CD14-positive monocyte (primary cell): ENCODE measurements around the gene RAI2. TPM values are rescaled to one million over a fixed set of nuclear protein-coding genes. Genes with fewer than 3 reads are reported as not detected.

Experiments
- DNase-seq, 3 donors: peaks; one replicate each; pipeline ENCODE4 v3.0.0-alpha.2; 2011 to 2022
- H2AFZ ChIP-seq: 2 replicates; pipeline ENCODE4 v1.6.0; 2012; ENCODE audit warnings: mild to moderate bottlenecking, low read depth, low read length, inconsistent platforms; ENCODE audit not compliant: insufficient read depth, poor library complexity, severe bottlenecking
- H3K27ac ChIP-seq, 2 donors: 1 replicate in 1 of 2; 2 replicates in 1 of 2; pipeline ENCODE4 v1.5.1; 2012 to 2013; ENCODE audit warnings: low read length in 2 of 2, control low read depth in 1 of 2, inconsistent platforms in 1 of 2, low read depth in 1 of 2, mild to moderate bottlenecking in 1 of 2
- H3K27me3 ChIP-seq, 2 donors: one replicate each; pipeline versions ENCODE4 v1.6.0 to v1.6.1; 2011 to 2013; ENCODE audit warnings: low read length in 2 of 2; ENCODE audit not compliant: control insufficient read depth in 2 of 2, insufficient read depth in 2 of 2
- H3K36me3 ChIP-seq, 2 donors: replicated peaks in 1 of 2; 1 replicate in 1 of 2; 2 replicates in 1 of 2; pipeline versions ENCODE4 v1.5.1 to v1.6.1; 2012 to 2013; ENCODE audit warnings: low read length in 2 of 2, control low read depth in 1 of 2, inconsistent platforms in 1 of 2, mild to moderate bottlenecking in 1 of 2; ENCODE audit not compliant: insufficient read depth in 2 of 2, control insufficient read depth in 1 of 2
- H3K4me1 ChIP-seq, 2 donors: 1 replicate in 1 of 2; 2 replicates in 1 of 2; pipeline versions ENCODE4 v1.5.1 to v1.6.1; 2012 to 2013; ENCODE audit warnings: low read length in 2 of 2, control low read depth in 1 of 2, inconsistent platforms in 1 of 2, mild to moderate bottlenecking in 1 of 2, moderate library complexity in 1 of 2; ENCODE audit not compliant: insufficient read depth in 2 of 2, control insufficient read depth in 1 of 2
- H3K4me2 ChIP-seq: replicated peaks from 2 replicates; pipeline ENCODE3; 2012; ENCODE audit warnings: low read length, moderate library complexity, mild to moderate bottlenecking; ENCODE audit not compliant: poor library complexity, severe bottlenecking; ENCODE audit errors: extremely low read depth
- H3K4me3 ChIP-seq, 3 experiments: fragments of 200-600 bp in 1 of 3; sonication (generic) in 1 of 3; replicated peaks in 1 of 3; 1 replicate in 2 of 3; 2 replicates in 1 of 3; pipeline ENCODE4 v1.5.1; 2011 to 2013; ENCODE audit warnings: low read length in 3 of 3, mild to moderate bottlenecking in 3 of 3, control low read depth in 2 of 3, low read depth in 2 of 3, inconsistent platforms in 1 of 3, moderate library complexity in 1 of 3
- H3K79me2 ChIP-seq: 2 replicates; pipeline ENCODE4 v1.6.0; 2012; ENCODE audit warnings: mild to moderate bottlenecking, control low read depth, inconsistent platforms, low read length, moderate library complexity; ENCODE audit not compliant: insufficient read depth
- H3K9ac ChIP-seq: 2 replicates; pipeline ENCODE4 v1.6.0; 2017; ENCODE audit warnings: low read length, mild to moderate bottlenecking; ENCODE audit not compliant: insufficient read depth, poor library complexity, severe bottlenecking
- H3K9me3 ChIP-seq, 2 donors: replicated peaks in 1 of 2; 1 replicate in 1 of 2; 2 replicates in 1 of 2; pipeline versions ENCODE4 v1.5.1 to v1.6.1; 2012 to 2013; ENCODE audit warnings: low read length in 2 of 2, control low read depth in 1 of 2; ENCODE audit not compliant: control insufficient read depth in 1 of 2, insufficient read depth in 1 of 2
- H4K20me1 ChIP-seq: 2 replicates; pipeline ENCODE4 v1.6.0; 2012; ENCODE audit warnings: mild to moderate bottlenecking, low read length, control low read depth, moderate library complexity; ENCODE audit not compliant: insufficient read depth
- H3K27ac Mint-ChIP-seq, 7 donors: one replicate each; pipeline ENCODE4 v1.8.0; 2020; ENCODE audit warnings: mild to moderate bottlenecking in 7 of 7, mixed read lengths in 7 of 7, moderate library complexity in 6 of 7, inconsistent platforms in 2 of 7
- H3K27me3 Mint-ChIP-seq, 3 donors: one replicate each; pipeline ENCODE4 v1.8.0; 2021 to 2022; ENCODE audit warnings: low read depth in 3 of 3, mild to moderate bottlenecking in 3 of 3, mixed read lengths in 3 of 3, moderate library complexity in 3 of 3, inconsistent platforms in 1 of 3
- H3K36me3 Mint-ChIP-seq, 2 donors: one replicate each; pipeline ENCODE4 v1.8.0; 2020; ENCODE audit warnings: mixed read lengths in 2 of 2, inconsistent platforms in 1 of 2, mild to moderate bottlenecking in 1 of 2
- H3K4me1 Mint-ChIP-seq: one replicate; pipeline ENCODE4 v1.8.0; 2020; ENCODE audit warnings: mild to moderate bottlenecking, mixed read lengths
- H3K4me3 Mint-ChIP-seq, 2 donors: one replicate each; pipeline ENCODE4 v1.8.0; 2020; ENCODE audit warnings: mild to moderate bottlenecking in 2 of 2, mixed read lengths in 2 of 2, moderate library complexity in 1 of 2
- H3K9me3 Mint-ChIP-seq, 7 donors: one replicate each; pipeline ENCODE4 v1.8.0; 2020 to 2022; ENCODE audit warnings: mixed read lengths in 7 of 7, mild to moderate bottlenecking in 6 of 7, moderate library complexity in 6 of 7, inconsistent platforms in 2 of 7
- WGBS: methylation state at CpG from one replicate; pipeline ENCODE4 v1.1.5; 2013; ENCODE audit warnings: missing lambda C conversion rate; ENCODE audit not compliant: insufficient coverage; 5-methylcytosine and 5-hydroxymethylcytosine counted together
- intact Hi-C, 2 donors: fragments of 100-400 bp; cut with micrococcal nuclease; formaldehyde crosslinking; loops; one replicate each; pipeline versions ENCODE4 v1.15.0 to v1.15.1; 2023
- polyA plus RNA-seq, 3 donors: library from polyadenylated mRNA; depleted of rRNA in 1 of 3; unstranded in 2 of 3; stranded (reverse) in 1 of 3; fragments of 300-500 nt in 2 of 3; fragments of >200 nt in 1 of 3; fragmentation: Illumina TruSeq in 2 of 3; gene quantifications; 1 replicate in 2 of 3; 2 replicates in 1 of 3; pipeline ENCODE4 v1.2.3, GENCODE V29; 2012 to 2021
- TF ChIP-seq, protein P1 (sequence below): fragments of 200-600 bp; IDR thresholded peaks from one replicate; pipeline ENCODE4 v1.8.0; 2022; ENCODE audit warnings: antibody characterized with exemption, mild to moderate bottlenecking

Gene RAI2
- polyA plus RNA-seq, 3 donors: not detected

DNA sequence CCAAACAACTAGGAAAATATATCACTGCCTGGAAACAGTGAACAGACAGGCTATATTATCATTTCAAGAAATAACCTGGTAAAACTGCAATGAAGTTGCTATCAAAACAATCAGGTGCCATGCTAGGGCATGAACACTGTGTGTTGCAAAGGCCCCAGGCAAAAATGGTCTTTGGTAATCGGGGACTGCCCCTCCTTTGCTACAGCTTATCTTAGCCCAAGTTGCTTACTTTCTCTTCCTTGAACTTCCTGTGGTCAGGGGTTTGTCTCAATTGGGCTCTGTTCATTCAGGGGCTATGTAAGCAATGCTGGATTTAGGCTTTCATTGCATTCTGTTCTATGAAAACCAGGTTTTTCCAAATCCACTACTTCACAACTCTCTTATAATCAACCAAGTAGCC is 93.4 kb downstream of the RAI2 start:
- Mint-ChIP-seq H3K27ac (no peak overlapping the region), H3K9me3 (no peaks in the 10 kb centered on the region), H3K27me3 (no peaks in the 10 kb centered on the region), H3K4me3 (no peak overlapping the region), H3K4me1 (no peaks in the 10 kb centered on the region), H3K36me3 (no peaks in the 10 kb centered on the region)
- WGBS: no CpG with 5 or more reads among the region's 1 CpG
- intact Hi-C loops: no loop called here
- no peaks in the 10 kb centered on the region for H3K36me3 ChIP-seq
- no peak overlapping the region for H3K4me2 ChIP-seq
- H4K20me1 ChIP-seq: no peaks in the 10 kb centered on the region
- H2AFZ ChIP-seq: no peak overlapping the region
- H3K4me1 ChIP-seq: peaks cover 0 to 3% of the 10 kb centered on the region in 2 donors
- no peaks in the 10 kb centered on the region for H3K79me2 ChIP-seq
- no peak overlapping the region for H3K27ac ChIP-seq
- no peak overlapping the region for H3K9ac ChIP-seq
- H3K27me3 ChIP-seq: peaks cover 0 to 3% of the 10 kb centered on the region in 2 donors
- no peak overlapping the region for H3K4me3 ChIP-seq
- no peak for DNase-seq
- H3K9me3 ChIP-seq: no peaks in the 10 kb centered on the region
- TF ChIP-seq, protein P1, sequence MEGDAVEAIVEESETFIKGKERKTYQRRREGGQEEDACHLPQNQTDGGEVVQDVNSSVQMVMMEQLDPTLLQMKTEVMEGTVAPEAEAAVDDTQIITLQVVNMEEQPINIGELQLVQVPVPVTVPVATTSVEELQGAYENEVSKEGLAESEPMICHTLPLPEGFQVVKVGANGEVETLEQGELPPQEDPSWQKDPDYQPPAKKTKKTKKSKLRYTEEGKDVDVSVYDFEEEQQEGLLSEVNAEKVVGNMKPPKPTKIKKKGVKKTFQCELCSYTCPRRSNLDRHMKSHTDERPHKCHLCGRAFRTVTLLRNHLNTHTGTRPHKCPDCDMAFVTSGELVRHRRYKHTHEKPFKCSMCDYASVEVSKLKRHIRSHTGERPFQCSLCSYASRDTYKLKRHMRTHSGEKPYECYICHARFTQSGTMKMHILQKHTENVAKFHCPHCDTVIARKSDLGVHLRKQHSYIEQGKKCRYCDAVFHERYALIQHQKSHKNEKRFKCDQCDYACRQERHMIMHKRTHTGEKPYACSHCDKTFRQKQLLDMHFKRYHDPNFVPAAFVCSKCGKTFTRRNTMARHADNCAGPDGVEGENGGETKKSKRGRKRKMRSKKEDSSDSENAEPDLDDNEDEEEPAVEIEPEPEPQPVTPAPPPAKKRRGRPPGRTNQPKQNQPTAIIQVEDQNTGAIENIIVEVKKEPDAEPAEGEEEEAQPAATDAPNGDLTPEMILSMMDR: no peak

DNA sequence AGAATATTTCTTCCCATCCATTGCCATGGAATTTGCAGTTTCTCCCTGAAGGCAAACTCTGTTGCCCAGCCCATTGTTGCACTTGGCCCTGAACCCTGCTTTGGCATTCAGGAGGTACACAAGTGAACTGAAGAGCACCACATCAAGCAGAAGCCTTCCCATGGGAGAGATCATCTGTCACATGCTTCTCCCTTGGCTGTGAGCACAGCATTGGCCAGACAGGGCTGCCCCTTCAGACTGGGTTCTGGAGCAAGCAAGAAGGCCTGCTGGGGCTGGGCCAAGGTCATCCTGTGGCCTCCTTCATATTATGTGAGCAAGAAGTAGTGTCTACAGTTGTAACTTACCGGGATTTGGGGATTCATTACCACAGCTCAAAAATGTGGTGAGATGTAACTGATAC is 101.1 kb downstream of the RAI2 start:
- Histone ChIP-seq H3K4me1 (no peaks in the 10 kb centered on the region), H4K20me1 (no peaks in the 10 kb centered on the region), H3K9ac (no peak overlapping the region), H3K36me3 (no peaks in the 10 kb centered on the region), H2AFZ (no peak overlapping the region), H3K4me2 (no peak overlapping the region), H3K4me3 (no peak overlapping the region), H3K27ac (no peak overlapping the region), H3K9me3 (no peaks in the 10 kb centered on the region), H3K27me3 (no peaks in the 10 kb centered on the region), H3K79me2 (no peaks in the 10 kb centered on the region)
- TF ChIP-seq, protein P1: no peak
- intact Hi-C loops: no loop called here
- no peak overlapping the region for H3K27ac Mint-ChIP-seq
- no CpG with 5 or more reads among the region's 1 CpG for WGBS
- H3K36me3 Mint-ChIP-seq: no peaks in the 10 kb centered on the region
- no peak overlapping the region for H3K4me3 Mint-ChIP-seq
- DNase-seq: no peak
- H3K4me1 Mint-ChIP-seq: no peaks in the 10 kb centered on the region
- H3K9me3 Mint-ChIP-seq: peaks cover 0 to 6% (median 0%) of the 10 kb centered on the region in 7 donors
- no peaks in the 10 kb centered on the region for H3K27me3 Mint-ChIP-seq
